Hematopoietic multipotent progenitor cell treated with erythropoietin and hydrocortisone succinate and interleukin-3 and kit ligand, for 8 days (in vitro differentiated cells): ENCODE results near the gene SORBS1.

Experiments used
- DNase-seq: peaks from one replicate; pipeline ENCODE4 v3.0.0-alpha.2; 2015

Gene SORBS1

GRCh38 chr10:95564291-95564690 is 3.1 kb upstream of the SORBS1 start:
- no peak for DNase-seq

- DNase-seq, result peak; percentile 26
Measured at GRCh38 chr10:95562341-95562965, 1.3 kb upstream of the SORBS1 start.

GRCh38 chr10:95561864-95562177 is 650 bp upstream of the SORBS1 start:
- DNase-seq, result no peak

- DNase-seq, result peak; percentile 18
Measured at GRCh38 chr10:95560278-95561176, 644 bp downstream of the SORBS1 start.

- DNase-seq, result no peak
Measured at GRCh38 chr10:95559896-95560277, 1.3 kb downstream of the SORBS1 start.

- DNase-seq, result no peak
Measured at GRCh38 chr10:95559471-95559870, 1.7 kb downstream of the SORBS1 start.

- no peak for DNase-seq
Measured at GRCh38 chr10:95558593-95559320, 2.4 kb downstream of the SORBS1 start.

GRCh38 chr10:95556994-95557767 is 4.0 kb downstream of the SORBS1 start:
- no peak for DNase-seq

- peak; percentile 27 for DNase-seq
Measured at GRCh38 chr10:95553674-95554073, 7.5 kb downstream of the SORBS1 start.

- no peak for DNase-seq
Measured at GRCh38 chr10:95552679-95553342, 8.4 kb downstream of the SORBS1 start.

GRCh38 chr10:95550073-95550672 is 11.0 kb downstream of the SORBS1 start:
- no peak for DNase-seq

- DNase-seq, result no peak
Measured at GRCh38 chr10:95547791-95548435, 13.3 kb downstream of the SORBS1 start.

- DNase-seq, result no peak
Measured at GRCh38 chr10:95547197-95547596, 14.0 kb downstream of the SORBS1 start.

- DNase-seq, result no peak
Measured at GRCh38 chr10:95545981-95546380, 15.2 kb downstream of the SORBS1 start.

- DNase-seq, result no peak
Measured at GRCh38 chr10:95544783-95545500, 16.2 kb downstream of the SORBS1 start.

- DNase-seq, result no peak
Measured at GRCh38 chr10:95543459-95543858, 17.7 kb downstream of the SORBS1 start.

- no peak for DNase-seq
Measured at GRCh38 chr10:95542761-95543160, 18.4 kb downstream of the SORBS1 start.

GRCh38 chr10:95542330-95542729 is 18.8 kb downstream of the SORBS1 start:
- DNase-seq, result no peak

- DNase-seq, result no peak
Measured at GRCh38 chr10:95540514-95541052, 20.6 kb downstream of the SORBS1 start.

GRCh38 chr10:95539560-95540284 is 21.4 kb downstream of the SORBS1 start:
- no peak for DNase-seq
